HepG2 (cell line): ENCODE data around the gene IL17D.

Source experiments
- MNT ChIP-seq: fragments of 450-650 bp; IDR thresholded peaks from 2 replicates; pipeline ENCODE4 v1.6.1; 2016
- TCF12 ChIP-seq, 2 experiments: fragments of 450-650 bp in 1 of 2; sonication (generic) in 1 of 2; formaldehyde crosslinking in 1 of 2; IDR thresholded peaks; 2 replicates each; pipeline versions ENCODE4 v1.6.1 to v1.8.0; 2017 to 2022; ENCODE audit warnings: antibody characterized with exemption in 1 of 2, mild to moderate bottlenecking in 1 of 2, missing genetic modification reagents in 1 of 2, moderate library complexity in 1 of 2
- ZNF33A ChIP-seq: sonication (generic); formaldehyde crosslinking; IDR thresholded peaks from 2 replicates; pipeline ENCODE4 v1.5.1; 2020; ENCODE audit warnings: missing genetic modification reagents, mild to moderate bottlenecking, moderate library complexity, borderline replicate concordance

GRCh38 chr13:20672772-20673171 is 30.7 kb upstream of the IL17D start:
- no peak for TF ChIP-seq MNT
- no peak for TF ChIP-seq ZNF33A
- no peak for TF ChIP-seq TCF12 (IDR thresholded peaks at IDR 0.05)
- no peak for TF ChIP-seq TCF12 (CRISPR knock-in tag; IDR thresholded peaks at IDR 0.05)
